Adipocyte (in vitro differentiated cells): ENCODE measurements around the gene BLID.

ENCODE experiments used
- DNase-seq: peaks from one replicate; pipeline ENCODE4 v3.0.0-alpha.2; 2015; ENCODE audit warnings: low read depth
- H3K27me3 ChIP-seq: replicated peaks from 2 replicates; pipeline ENCODE4 v1.7.0; 2013; ENCODE audit warnings: mild to moderate bottlenecking, low read length, moderate library complexity; ENCODE audit not compliant: control insufficient read depth, insufficient read depth
- H3K36me3 ChIP-seq: 2 replicates; pipeline ENCODE4 v1.7.0; 2013; ENCODE audit warnings: low read length, mild to moderate bottlenecking, moderate library complexity; ENCODE audit not compliant: control insufficient read depth, insufficient read depth, severe bottlenecking
- H3K4me1 ChIP-seq: 2 replicates; pipeline ENCODE4 v1.7.0; 2013; ENCODE audit warnings: mild to moderate bottlenecking, low read length, moderate library complexity; ENCODE audit not compliant: control insufficient read depth, insufficient read depth
- H3K4me3 ChIP-seq: 2 replicates; pipeline ENCODE4 v1.7.0; 2013; ENCODE audit warnings: mild to moderate bottlenecking, low read length, moderate library complexity
- H3K9ac ChIP-seq: 2 replicates; pipeline ENCODE4 v1.7.0; 2013; ENCODE audit warnings: mild to moderate bottlenecking, low read length, moderate library complexity
- H3K9me3 ChIP-seq: 2 replicates; pipeline ENCODE4 v1.7.0; 2013; ENCODE audit warnings: mild to moderate bottlenecking, low read length, moderate library complexity; ENCODE audit not compliant: control insufficient read depth

BLID gene

GRCh38 chr11:122113836-122114825 lies 1.9 kb downstream of the BLID start:
- Histone ChIP-seq H3K9ac (peak overlapping the region; percentile 85), H3K9me3 (no peaks in the 10 kb centered on the region), H3K4me3 (peak overlapping the region; percentile 74), H3K27me3 (no peaks in the 10 kb centered on the region), H3K36me3 (peaks cover 24% of the 10 kb centered on the region), H3K4me1 (peaks cover 56% of the 10 kb centered on the region)
- DNase-seq = no peak

GRCh38 chr11:122112470-122113365 lies 3.3 kb downstream of the BLID start:
- no peak for DNase-seq

GRCh38 chr11:122109932-122110331 lies 6.1 kb downstream of the BLID start:
- no peak for DNase-seq
- Histone ChIP-seq H3K9ac (no peak overlapping the region), H3K4me3 (no peak overlapping the region), H3K4me1 (peaks cover 60% of the 10 kb centered on the region), H3K9me3 (no peaks in the 10 kb centered on the region), H3K27me3 (no peaks in the 10 kb centered on the region), H3K36me3 (peaks cover 23% of the 10 kb centered on the region)

More at GRCh38 chr11:122112470-122113365, 3.3 kb downstream of the BLID start:
- Histone ChIP-seq H3K4me1 (peaks cover 63% of the 10 kb centered on the region), H3K36me3 (peaks cover 24% of the 10 kb centered on the region), H3K9me3 (no peaks in the 10 kb centered on the region), H3K4me3 (peak overlapping the region; percentile 38), H3K27me3 (no peaks in the 10 kb centered on the region), H3K9ac (peak overlapping the region; percentile 42)

DNA sequence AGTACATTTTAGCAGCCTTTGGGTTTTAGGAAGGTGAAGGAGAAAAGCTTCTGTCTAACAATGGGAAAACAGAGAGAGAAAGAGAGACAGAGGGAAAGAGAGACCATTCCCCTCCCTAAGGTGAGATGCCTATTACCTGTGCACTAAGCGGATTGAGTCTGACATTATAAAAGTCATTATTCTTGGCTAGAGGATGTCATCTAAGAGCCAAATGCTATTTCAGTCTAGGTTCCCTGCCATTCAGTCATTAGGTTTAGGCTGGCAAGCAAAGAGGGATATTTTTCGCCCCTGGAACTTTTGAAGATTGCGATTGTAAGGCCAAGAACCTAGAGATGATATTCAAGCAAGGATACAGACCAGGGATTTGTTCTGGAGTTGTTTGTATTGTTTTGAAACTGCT lies 7.2 kb downstream of the BLID start:
- DNase-seq = no peak
- peaks cover 60% of the 10 kb centered on the region for H3K4me1 ChIP-seq
- no peak overlapping the region for H3K9ac ChIP-seq
- no peaks in the 10 kb centered on the region for H3K9me3 ChIP-seq
- no peaks in the 10 kb centered on the region for H3K27me3 ChIP-seq
- peaks cover 23% of the 10 kb centered on the region for H3K36me3 ChIP-seq
- no peak overlapping the region for H3K4me3 ChIP-seq

- Histone ChIP-seq H3K9ac (peak overlapping the region; percentile 30), H3K36me3 (peaks cover 23% of the 10 kb centered on the region), H3K4me3 (no peak overlapping the region), H3K4me1 (peaks cover 60% of the 10 kb centered on the region), H3K27me3 (no peaks in the 10 kb centered on the region), H3K9me3 (no peaks in the 10 kb centered on the region)
- DNase-seq = no peak
These were observed 7.7 kb downstream of the BLID start for GRCh38 chr11:122108192-122108799.

GRCh38 chr11:122107566-122107965 lies 8.4 kb downstream of the BLID start:
- Histone ChIP-seq H3K27me3 (no peaks in the 10 kb centered on the region), H3K4me1 (peaks cover 60% of the 10 kb centered on the region), H3K4me3 (no peak overlapping the region), H3K9ac (peak overlapping the region; percentile 30), H3K9me3 (no peaks in the 10 kb centered on the region), H3K36me3 (peaks cover 23% of the 10 kb centered on the region)
- no peak for DNase-seq

- Histone ChIP-seq H3K4me1 (peaks cover 60% of the 10 kb centered on the region), H3K36me3 (peaks cover 23% of the 10 kb centered on the region), H3K9me3 (no peaks in the 10 kb centered on the region), H3K9ac (peak overlapping the region; percentile 30), H3K4me3 (no peak overlapping the region), H3K27me3 (no peaks in the 10 kb centered on the region)
- DNase-seq = no peak
These were observed 9.0 kb downstream of the BLID start for GRCh38 chr11:122107045-122107444.

DNA sequence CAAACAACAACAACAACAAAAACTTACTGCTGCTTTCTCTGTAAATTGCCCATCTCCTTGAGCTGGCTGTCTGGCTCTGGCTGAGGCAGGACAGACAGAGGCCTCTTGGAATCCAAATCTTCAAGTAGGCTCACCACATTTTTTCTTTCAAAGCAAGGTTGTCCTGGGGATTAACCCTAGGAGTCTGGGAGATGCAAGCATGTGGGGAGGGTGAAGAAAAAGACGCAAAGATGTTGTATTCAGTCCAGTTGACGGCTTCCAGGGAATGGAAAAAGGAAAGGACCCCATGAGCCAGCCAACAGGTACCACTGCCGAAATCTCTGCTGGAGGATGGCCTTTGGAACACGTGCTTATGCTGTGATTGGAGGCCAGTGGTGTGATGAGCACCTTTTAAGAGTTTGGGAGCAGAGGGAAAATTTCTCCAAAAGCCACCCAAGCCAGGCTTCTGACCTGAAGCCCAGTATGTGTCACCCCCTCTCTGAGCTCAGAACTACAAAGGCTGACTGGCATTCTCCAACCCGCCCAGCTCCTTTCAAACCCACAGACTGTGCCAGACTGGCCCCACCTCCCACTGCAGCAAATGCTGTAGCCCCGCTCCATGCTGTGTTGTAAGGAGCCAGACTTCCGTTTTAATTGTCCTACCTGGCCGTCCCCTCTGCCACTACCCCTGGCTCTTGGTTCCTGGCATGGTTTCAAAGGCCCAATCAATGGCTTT lies 10.8 kb downstream of the BLID start:
- H3K4me1 ChIP-seq = peaks cover 61% of the 10 kb centered on the region
- no peaks in the 10 kb centered on the region for H3K9me3 ChIP-seq
- peak overlapping the region; percentile 12 for H3K4me3 ChIP-seq
- no peaks in the 10 kb centered on the region for H3K27me3 ChIP-seq
- peaks cover 11% of the 10 kb centered on the region for H3K36me3 ChIP-seq
- no peak for DNase-seq
- H3K9ac ChIP-seq = peak overlapping the region; percentile 99

- Histone ChIP-seq H3K4me3 (peak overlapping the region; percentile 2), H3K27me3 (no peaks in the 10 kb centered on the region), H3K36me3 (peaks cover 6% of the 10 kb centered on the region), H3K4me1 (peaks cover 61% of the 10 kb centered on the region), H3K9me3 (no peaks in the 10 kb centered on the region), H3K9ac (peak overlapping the region; percentile 99)
- no peak for DNase-seq
These were observed 11.7 kb downstream of the BLID start for GRCh38 chr11:122104341-122104740.

DNA sequence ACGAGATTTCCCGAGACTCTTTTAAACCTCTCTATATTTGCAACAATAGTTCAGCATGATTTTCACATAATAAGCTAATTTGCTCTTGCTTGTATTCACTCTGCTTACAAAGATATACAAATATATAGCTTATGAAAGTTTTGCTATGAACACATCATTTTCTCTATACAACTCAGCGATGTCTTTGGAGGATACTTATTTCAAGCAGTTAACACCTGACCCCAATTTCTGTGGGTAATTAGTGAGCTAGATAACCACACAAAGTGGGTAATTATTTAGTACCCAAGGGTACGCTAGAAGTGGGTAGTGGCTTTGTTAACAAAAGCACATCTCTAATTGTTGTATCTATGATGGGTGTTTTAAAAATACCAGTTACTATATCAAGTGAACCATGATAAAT lies 12.3 kb downstream of the BLID start:
- no peaks in the 10 kb centered on the region for H3K27me3 ChIP-seq

More for the DNA sequence above, 12.3 kb downstream of the BLID start:
- Histone ChIP-seq H3K4me3 (peak overlapping the region; percentile 2), H3K9me3 (no peaks in the 10 kb centered on the region), H3K36me3 (peaks cover 6% of the 10 kb centered on the region), H3K9ac (peak overlapping the region; percentile 99), H3K4me1 (peaks cover 61% of the 10 kb centered on the region)
- DNase-seq = no peak
